Ecto neural progenitor cell (in vitro differentiated cells): ENCODE measurements around the gene CCDC148.

Experiments
- DNase-seq: peaks from one replicate; pipeline ENCODE4 v3.0.0-alpha.2; 2018; ENCODE audit warnings: low spot score

The CCDC148 gene

GRCh38 chr2:158456309-158457066 lies at the start of gene CCDC148, which contains the start of gene PKP4:
Gene CCDC148, minus strand, starts transcription at chr2:158456753. Its CDS starts 314 bp downstream, at chr2:158456439.
Gene PKP4, plus strand, starts transcription at chr2:158456952. Its CDS starts 76,233 bp downstream, at chr2:158533185.
- DNase-seq = peak; percentile 95

DNA sequence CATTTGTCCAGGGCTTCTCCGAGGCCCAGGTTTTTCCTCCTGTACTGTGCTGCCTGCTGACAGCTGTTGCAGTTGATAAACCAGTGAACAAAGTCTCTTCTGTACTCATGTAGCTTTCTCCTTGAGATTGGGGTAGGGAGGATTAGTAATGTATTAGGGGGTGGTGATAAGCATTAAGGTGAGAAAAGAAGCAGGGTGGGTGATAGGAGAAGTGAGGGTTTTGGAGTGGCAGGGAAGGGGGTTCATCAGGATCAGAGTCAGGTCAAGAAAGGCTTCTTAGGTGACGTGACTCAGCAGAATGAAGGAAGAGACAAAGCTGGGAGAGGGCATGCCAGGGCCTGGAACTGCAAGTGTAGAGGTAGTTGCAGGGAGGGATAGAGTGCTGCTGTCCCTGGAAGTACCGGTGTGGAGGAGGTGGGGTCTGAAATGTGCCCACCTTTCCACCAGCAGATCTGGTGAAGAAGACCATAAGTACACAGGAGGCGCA lies 48.9 kb upstream of the CCDC148 start:
- no peak for DNase-seq

DNA sequence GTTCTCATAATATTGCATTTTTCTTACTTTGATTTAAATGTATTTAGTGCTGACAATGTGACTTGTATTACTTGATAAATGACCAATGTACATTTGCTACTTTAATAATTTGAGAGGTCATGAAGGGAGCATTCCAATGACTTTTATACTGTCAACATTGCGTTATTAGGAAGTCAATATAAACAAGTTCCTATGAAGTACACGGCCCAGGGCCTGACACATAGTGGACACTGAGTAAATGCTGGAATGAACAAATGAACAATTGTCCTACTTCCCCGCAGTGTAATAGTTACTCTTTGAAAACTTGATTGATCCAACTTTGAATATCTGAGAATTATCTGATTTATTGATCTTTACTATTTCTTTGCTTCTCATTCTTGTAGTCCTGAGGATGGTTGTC lies 47.5 kb upstream of the CCDC148 start:
- DNase-seq = no peak

- no peak for DNase-seq
Measured at GRCh38 chr2:158502974-158503373, 46.4 kb upstream of the CCDC148 start.

DNA sequence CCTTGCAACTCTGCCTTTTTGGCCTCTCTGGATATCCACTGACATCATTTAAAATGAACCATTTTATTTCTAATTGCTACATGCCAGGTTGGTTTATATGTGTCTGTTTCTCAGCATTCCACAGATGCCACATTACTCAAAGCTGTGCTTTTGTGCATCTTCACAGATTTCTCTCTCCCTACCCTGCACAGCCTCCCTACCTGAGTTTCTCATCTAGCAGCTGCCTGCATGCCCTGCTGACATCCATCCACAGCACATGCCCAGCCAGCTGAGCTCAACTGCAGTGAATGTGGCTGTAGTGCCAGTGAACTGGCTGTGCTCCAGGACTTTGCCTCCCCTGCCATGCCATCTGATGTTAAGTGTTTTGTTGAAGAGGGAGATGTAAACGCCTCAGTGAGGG lies 44.7 kb upstream of the CCDC148 start:
- DNase-seq = no peak

DNA sequence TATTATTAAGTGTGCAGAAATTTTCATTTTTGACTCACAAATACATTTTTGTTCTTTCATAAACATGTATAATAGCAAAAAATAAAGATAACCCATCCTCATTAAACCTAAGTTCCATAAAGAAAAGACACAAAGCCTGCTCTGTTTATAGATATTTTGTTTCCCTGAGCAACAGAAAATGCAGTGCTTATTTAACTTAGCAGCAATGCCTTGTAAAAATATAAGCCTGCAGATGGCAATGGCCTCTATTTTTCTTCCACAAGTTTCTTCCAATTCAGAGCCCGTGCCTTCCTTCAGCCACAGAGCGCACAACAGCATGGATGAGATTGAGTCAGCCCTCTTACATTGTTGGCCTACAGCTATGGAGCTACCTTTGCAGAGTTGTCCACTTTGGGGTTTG lies 43.8 kb upstream of the CCDC148 start:
- no peak for DNase-seq

GRCh38 chr2:158499383-158499782 lies 42.8 kb upstream of the CCDC148 start:
- DNase-seq = no peak

DNA sequence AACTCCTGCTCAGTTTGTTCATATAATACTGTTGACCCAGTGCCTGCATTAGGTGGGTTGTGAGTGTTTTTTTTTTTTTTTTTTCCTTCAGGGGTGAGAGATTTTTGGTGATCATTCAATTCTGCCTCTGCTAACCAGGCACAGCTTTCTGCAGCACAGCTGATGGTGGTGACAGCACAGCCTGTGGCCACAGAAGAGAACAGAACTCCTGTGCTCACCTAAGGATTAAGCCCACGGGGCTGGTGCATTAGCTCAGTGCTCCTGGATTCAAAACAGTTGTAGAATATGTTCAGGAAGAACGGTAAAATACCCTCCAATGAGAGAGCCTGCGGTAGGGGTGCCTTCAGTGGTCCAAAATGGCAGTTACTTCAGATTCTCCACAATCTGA lies 42.2 kb upstream of the CCDC148 start:
- DNase-seq = no peak

GRCh38 chr2:158498043-158498748 lies 41.6 kb upstream of the CCDC148 start:
- no peak for DNase-seq

DNA sequence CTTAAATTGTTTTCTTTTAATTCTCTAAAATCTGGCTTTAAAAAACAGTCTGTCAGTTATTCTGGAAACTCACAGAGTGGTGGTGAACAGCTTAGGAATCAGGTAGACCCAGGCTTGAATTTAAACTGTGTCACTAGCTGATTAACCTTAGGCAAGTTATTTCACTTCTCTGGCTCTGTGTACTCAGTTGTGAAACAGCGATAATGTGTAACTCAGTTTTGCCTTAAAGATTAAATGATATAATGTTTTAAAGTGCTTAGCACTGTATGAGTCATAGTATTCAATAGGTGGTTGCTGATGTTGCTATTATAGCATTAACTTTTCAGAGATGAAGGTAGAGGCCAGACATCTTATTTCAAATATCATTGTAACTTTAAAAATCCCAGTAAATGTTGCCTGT lies 40.9 kb upstream of the CCDC148 start:
- no peak for DNase-seq

- no peak for DNase-seq
Measured at GRCh38 chr2:158496986-158497385, 40.4 kb upstream of the CCDC148 start.

GRCh38 chr2:158495175-158495574 lies 38.6 kb upstream of the CCDC148 start:
- no peak for DNase-seq

GRCh38 chr2:158493458-158493857 lies 36.9 kb upstream of the CCDC148 start:
- no peak for DNase-seq

- DNase-seq = no peak
Measured at GRCh38 chr2:158491072-158491471, 34.5 kb upstream of the CCDC148 start.

DNA sequence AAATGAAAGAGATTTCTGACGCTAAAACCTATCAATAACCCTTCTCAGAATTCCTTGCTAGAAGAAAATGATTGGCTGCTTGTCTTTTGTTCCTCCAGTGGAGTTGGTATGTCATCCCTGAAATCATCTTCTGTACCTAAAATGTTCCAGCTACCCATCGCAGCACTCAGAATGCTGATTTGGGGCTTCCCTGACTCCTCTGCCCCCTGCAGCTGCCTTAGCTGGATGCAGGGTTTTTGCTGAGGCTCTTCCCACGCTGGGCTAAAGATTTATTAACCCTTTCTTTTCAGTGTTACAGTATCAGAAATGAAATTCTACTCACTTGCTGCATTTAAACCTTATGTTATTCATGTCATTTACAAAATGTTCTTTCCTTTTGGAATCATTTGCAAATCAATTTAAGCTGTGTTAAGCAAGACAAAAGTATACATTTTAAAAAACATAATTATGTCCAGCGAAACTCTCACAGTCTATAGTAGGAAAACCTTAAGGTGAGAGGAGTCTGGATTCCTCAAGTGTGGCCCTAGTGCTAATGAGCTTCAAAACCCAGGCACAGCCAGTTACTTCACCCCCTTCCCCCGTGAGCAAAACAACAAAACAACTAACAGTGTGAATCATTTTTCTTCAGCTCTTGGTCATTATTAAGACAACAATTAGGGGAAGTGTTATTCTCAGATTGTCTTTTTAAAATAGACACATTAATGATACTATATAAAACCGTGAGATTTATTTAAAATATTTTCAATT lies 33.0 kb upstream of the CCDC148 start:
- DNase-seq = no peak

GRCh38 chr2:158488442-158489216 lies 32.1 kb upstream of the CCDC148 start:
- DNase-seq = no peak

- DNase-seq = no peak
Measured at GRCh38 chr2:158487419-158487818, 30.9 kb upstream of the CCDC148 start.

GRCh38 chr2:158486970-158487325 lies 30.4 kb upstream of the CCDC148 start:
- no peak for DNase-seq

DNA sequence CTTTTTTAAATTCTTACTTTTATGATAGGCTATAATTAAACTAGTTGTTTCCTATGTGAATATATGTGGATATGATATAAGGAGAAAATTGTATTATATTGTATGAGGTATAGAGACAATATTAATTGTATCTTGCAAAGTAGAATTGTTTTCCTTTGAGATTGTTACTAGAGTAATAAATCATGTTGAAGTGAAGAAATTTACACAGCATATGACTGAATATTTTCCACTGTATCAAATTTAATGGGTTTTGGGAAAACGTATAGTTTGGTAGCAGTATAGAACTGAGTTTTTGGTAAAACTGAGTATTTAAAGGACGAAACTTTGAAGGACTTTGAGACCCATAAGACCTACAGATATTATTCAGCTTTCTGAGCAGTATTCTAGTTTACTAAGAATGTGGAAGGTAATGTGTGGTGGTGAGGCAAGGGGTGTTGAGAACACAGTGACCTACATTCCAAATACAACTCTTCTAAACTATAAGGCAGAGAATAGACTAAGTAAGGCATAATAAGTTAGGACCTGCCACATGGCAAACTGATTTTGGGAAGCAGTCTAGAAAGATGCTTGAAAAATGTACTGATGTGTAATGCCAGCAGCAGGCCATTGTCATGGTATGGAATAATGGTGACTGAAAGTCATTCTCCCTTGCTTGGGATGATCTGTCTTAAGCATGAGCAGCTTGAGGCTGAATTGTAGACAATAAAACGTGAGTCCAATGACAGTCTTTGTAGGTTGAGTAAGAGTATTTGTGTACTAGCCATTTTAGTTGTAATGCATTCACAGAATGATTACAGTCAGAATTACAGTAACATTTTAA lies 29.8 kb upstream of the CCDC148 start:
- DNase-seq = no peak

DNA sequence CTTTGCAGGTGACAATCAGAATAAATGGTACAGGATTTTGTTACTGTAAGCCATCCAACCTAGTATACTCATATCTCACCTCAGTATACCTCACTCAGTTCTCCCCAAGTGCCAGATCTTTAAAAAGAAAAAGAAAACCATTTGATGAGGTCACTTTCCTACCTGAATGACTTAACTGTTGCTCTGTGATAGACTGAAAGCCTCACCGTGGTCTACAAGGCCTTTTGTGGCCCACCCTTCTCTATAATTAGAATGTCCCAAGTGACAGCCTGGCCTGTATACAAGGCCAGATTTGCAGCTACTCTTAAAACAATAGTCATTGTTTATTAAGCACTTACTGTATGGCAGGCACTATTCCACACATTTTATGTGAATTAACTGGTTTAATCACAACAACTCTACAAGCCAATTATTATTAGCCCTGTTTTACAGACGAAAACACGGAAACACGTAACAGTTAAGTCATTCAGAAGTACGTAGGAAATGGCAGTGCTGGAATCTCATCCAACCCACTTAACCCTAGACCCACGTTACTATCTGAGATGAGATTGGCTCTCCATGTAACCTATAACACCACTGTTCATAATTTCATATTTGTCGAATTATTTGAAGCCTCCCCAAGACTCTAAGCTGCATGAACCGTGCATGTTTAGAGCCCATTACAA lies 28.5 kb upstream of the CCDC148 start:
- no peak for DNase-seq

DNA sequence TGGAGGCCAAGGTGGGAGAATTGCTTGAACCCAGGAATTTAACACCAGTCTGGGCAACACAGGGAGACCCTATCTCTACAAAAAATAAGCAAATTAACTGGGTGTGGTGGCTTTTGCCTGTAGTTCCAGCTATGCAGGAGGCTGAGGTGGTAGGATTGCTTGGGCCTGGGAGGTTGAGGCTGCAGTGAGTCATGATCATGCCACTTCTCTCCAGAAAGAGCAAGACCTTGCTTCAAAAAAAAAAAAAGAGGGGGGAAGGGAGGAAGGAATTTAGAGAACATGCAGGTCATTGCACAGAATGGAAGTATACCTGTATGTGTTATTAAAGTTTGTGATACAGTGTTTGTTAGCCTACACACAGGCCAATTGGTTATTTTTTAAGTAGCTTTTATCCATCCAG lies 26.0 kb upstream of the CCDC148 start:
- no peak for DNase-seq
